Nephron (organoid): ENCODE measurements around the gene SMYD1.

Experiments used
- H3K27ac Mint-ChIP-seq, 3 experiments: 2 replicates each; pipeline ENCODE4 v1.8.0; 2020; ENCODE audit warnings: mixed read lengths in 3 of 3, mild to moderate bottlenecking in 2 of 3, moderate library complexity in 1 of 3
- H3K27me3 Mint-ChIP-seq: 2 replicates; pipeline ENCODE4 v1.8.0; 2021; ENCODE audit warnings: low read depth, mild to moderate bottlenecking, moderate library complexity, mixed read lengths
- H3K36me3 Mint-ChIP-seq: 2 replicates; pipeline ENCODE4 v1.8.0; 2020; ENCODE audit warnings: low read depth, mixed read lengths
- H3K4me1 Mint-ChIP-seq: 2 replicates; pipeline ENCODE4 v1.8.0; 2020; ENCODE audit warnings: mixed read lengths
- H3K4me3 Mint-ChIP-seq, 3 experiments: 2 replicates each; pipeline ENCODE4 v1.8.0; 2020; ENCODE audit warnings: mild to moderate bottlenecking in 3 of 3, mixed read lengths in 3 of 3, moderate library complexity in 2 of 3
- H3K9me3 Mint-ChIP-seq: 2 replicates; pipeline ENCODE4 v1.8.0; 2020; ENCODE audit warnings: mixed read lengths
- TF ChIP-seq, protein P1 (sequence below), 3 experiments: fragments of 200-600 bp; sonication (generic); IDR thresholded peaks; one replicate each; pipeline ENCODE4 v1.5.0; 2021; ENCODE audit warnings: antibody characterized with exemption in 3 of 3; ENCODE audit not compliant: unreplicated experiment in 3 of 3

SMYD1 gene

DNA sequence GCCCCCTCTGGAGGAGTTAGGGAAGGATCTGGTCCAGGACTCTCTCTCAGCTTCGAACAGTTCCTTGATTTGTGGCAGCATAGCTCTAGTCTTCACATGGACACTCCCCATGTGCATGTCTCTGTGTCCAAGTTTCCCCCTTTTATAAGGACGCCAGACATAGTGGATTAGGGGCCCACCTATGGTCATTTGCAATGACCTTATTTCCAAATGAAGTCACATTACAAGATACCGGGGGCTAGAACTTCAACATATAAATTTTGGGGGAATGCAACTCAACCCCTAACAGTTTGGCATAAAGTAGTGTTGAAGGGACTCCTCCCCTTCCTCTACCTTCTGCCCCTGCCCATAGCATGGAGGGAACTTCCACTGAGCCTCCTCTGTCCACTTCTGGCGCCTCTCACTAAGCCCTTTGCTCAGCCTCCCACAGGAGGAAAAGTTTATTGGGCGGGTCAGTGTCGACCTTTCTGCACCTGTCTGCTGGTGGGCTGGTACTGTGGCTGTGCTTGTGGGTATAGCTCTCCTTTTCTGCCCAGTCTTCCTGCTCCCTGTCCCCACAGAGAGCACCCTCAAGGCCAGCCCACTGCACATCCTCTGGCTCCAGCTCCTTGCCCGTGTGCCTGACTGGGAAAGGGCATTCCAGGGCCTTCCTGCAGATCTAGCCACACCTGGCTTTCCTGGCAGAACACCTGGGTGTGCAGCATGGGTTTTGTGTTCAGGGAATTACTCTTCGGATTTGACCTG is 54.7 kb downstream of the SMYD1 start:
- Mint-ChIP-seq H3K27me3 (peaks cover 8% of the 10 kb centered on the region), H3K36me3 (no peaks in the 10 kb centered on the region), H3K4me1 (peaks cover 20% of the 10 kb centered on the region), H3K4me3 (no peak overlapping the region), H3K27ac (no peak overlapping the region), H3K9me3 (no peaks in the 10 kb centered on the region)
- TF ChIP-seq, protein P1, sequence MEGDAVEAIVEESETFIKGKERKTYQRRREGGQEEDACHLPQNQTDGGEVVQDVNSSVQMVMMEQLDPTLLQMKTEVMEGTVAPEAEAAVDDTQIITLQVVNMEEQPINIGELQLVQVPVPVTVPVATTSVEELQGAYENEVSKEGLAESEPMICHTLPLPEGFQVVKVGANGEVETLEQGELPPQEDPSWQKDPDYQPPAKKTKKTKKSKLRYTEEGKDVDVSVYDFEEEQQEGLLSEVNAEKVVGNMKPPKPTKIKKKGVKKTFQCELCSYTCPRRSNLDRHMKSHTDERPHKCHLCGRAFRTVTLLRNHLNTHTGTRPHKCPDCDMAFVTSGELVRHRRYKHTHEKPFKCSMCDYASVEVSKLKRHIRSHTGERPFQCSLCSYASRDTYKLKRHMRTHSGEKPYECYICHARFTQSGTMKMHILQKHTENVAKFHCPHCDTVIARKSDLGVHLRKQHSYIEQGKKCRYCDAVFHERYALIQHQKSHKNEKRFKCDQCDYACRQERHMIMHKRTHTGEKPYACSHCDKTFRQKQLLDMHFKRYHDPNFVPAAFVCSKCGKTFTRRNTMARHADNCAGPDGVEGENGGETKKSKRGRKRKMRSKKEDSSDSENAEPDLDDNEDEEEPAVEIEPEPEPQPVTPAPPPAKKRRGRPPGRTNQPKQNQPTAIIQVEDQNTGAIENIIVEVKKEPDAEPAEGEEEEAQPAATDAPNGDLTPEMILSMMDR (IDR thresholded peaks at IDR 0.05; ENCODE audit: unreplicated experiment in 3 of 3): no peak

DNA sequence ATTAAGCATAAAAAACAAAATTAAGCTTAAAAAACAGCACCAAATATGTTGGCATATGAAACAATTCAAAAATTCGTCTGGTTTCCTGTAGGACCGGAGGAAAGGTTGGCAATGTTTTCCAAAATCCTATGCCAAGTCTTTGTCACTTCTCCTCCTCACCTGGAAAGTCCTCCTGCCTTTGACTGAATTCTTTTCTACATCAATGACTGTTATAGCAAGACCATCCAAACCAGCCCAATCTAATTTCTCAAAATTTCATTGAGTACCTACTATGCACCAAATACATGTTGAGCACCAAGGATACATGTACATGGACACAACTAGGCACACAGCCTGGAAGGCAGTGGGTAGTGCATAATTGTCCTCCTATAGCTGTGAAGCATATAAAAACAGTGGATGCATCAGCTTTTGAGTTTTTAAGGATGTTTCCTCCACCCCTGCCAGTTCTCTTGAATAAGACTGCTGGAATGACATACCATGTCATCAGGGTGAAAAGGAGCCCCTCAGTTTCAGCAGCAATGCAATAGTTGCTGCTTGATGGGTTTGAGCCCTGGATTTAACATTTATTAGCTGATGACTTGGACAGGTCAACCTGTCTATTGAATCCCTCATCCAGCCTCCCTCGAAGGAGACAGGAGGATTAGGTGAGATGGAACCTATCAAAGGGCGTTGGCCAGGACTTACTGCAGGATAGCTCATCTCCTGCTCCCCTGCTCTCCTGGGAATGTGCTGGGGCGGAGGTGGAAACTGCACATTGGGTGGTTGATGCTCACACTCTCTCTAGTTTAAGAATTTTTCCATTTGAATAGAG is 55.7 kb downstream of the SMYD1 start:
- H3K27me3 Mint-ChIP-seq: peaks cover 14% of the 10 kb centered on the region
- H3K9me3 Mint-ChIP-seq: no peaks in the 10 kb centered on the region
- no peak overlapping the region for H3K4me3 Mint-ChIP-seq
- H3K36me3 Mint-ChIP-seq: no peaks in the 10 kb centered on the region
- TF ChIP-seq, protein P1 (IDR thresholded peaks at IDR 0.05; ENCODE audit: unreplicated experiment in 3 of 3): no peak
- H3K27ac Mint-ChIP-seq: no peak overlapping the region
- H3K4me1 Mint-ChIP-seq: peaks cover 11% of the 10 kb centered on the region

DNA sequence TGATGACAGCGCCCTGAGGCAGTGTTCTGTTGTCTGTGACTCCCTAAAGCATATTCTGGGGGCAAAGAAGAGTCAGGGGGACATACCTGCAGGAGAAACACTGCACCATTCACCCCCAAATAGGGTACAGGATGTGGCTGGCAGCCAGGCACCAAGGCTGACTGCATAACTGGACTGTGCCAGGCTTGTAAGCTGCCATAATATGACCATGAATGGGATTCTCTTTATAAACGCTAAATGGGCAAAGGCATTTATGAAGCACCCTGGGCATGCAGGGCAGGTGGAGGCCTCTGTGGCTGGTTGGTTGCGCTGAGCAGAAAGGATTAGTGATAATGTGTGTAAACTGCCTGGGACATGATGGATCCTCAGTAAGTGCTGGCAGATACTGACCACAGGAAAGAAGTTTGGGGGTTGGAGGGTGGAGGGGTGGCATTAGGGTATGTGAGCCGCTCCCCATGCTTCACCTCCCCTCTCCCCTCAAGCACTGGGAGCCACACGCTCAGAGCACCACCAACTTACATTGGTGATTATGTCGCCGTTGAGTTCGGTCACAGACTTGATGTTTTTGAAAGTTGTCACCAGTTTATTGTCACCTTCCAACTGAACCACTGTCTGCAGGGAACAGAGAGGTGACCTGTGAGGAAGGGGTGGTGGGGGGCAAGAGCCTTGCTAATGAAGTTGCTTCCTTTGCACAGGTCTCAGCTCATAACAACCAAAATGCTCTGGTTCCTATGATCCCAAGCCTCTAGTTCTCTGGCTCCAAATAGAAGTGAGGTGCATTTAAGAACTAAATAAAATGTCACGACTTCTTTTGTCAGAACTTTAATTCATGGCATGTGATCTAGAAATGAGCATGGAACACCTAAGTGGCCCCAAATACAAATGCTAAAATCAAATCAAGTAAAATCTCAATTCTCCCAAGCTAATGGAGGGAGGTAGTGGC is 56.6 kb downstream of the SMYD1 start:
- peaks cover 14% of the 10 kb centered on the region for H3K27me3 Mint-ChIP-seq
- TF ChIP-seq, protein P1 (IDR thresholded peaks at IDR 0.05; ENCODE audit: unreplicated experiment in 3 of 3): no peak

DNA sequence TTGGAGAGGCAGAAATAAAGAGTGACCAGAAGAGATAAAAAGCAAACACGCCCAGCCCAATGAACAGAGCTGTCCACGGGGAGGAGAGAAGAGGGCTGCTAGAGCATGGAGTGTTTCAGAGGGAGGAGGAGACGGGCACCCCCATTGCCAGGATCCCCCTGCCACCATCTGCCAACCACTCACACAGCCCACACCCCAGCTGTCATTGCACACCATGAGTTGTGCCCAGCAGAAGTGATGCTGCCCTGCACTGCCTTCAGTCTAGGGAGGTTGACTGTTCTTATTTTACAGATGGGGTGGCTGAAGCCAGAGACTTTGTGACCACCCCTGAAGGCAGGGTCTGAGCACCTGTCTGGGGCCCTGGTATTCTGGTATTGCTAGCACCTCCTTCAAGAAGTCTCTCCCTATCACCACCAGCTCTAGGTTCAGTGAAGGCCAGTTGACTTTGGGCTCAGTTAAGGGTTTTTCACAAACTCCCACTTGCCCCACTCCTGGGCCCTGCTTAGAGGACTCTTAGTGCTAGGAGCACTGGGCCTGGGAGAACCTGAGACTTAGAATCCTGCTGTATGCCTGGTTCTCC is 57.8 kb downstream of the SMYD1 start:
- H3K27ac Mint-ChIP-seq: no peak overlapping the region
- no peak overlapping the region for H3K4me3 Mint-ChIP-seq
- H3K27me3 Mint-ChIP-seq: peaks cover 14% of the 10 kb centered on the region
- H3K36me3 Mint-ChIP-seq: no peaks in the 10 kb centered on the region
- TF ChIP-seq, protein P1 (IDR thresholded peaks at IDR 0.05; ENCODE audit: unreplicated experiment in 3 of 3): no peak
- no peaks in the 10 kb centered on the region for H3K9me3 Mint-ChIP-seq
- peaks cover 4% of the 10 kb centered on the region for H3K4me1 Mint-ChIP-seq

More for the DNA sequence above, 56.6 kb downstream of the SMYD1 start:
- Mint-ChIP-seq H3K4me3 (no peak overlapping the region), H3K4me1 (peaks cover 4% of the 10 kb centered on the region), H3K36me3 (no peaks in the 10 kb centered on the region), H3K27ac (no peak overlapping the region), H3K9me3 (no peaks in the 10 kb centered on the region)

DNA sequence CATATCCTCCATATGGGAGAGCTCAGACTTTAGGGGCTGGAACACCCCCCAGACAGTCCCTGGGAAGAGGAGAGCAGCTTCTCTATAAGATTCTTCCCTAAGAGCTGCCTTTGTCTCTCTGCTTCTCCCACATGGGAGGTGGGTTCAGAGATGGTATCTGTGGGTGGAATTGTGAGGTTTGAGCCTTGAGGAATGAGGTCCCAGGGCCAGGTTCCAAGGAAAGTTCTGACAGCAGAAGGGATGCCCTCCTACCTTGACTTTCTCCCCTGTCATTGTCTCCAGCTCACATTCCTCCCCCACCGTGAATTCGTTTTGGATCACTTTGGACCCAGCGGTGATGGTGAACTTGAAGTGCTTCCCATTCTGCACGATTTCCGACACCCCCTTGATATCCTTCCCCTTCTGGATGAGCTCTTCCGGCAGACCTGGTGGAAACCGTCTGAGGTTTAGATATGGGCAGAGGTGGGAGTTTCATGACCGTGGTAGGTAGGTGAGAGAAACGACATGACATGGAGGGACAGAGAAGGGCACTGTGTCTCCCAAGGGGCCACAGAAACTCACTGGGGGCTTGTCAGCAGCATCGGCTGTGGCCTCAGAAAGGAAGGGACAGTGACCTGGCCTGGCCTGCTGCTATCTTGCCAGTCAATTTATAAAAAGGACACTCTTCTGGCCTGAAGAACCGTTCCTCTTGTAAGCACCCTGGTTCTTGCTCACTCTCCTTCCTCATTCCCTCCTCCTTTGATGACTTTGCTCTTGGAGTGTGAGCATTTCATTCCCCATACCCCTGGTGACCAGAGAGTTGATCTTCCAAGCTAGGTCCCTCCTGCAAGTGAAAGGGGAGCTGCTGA is 58.5 kb downstream of the SMYD1 start:
- H3K9me3 Mint-ChIP-seq: no peaks in the 10 kb centered on the region
- no peak overlapping the region for H3K27ac Mint-ChIP-seq
- no peak overlapping the region for H3K4me3 Mint-ChIP-seq
- TF ChIP-seq, protein P1 (IDR thresholded peaks at IDR 0.05; ENCODE audit: unreplicated experiment in 3 of 3): no peak
- no peaks in the 10 kb centered on the region for H3K36me3 Mint-ChIP-seq
- peaks cover under 1% of the 10 kb centered on the region for H3K4me1 Mint-ChIP-seq
- peaks cover 14% of the 10 kb centered on the region for H3K27me3 Mint-ChIP-seq
